Stimulated activated CD4-positive, alpha-beta T cell treated with anti-CD3 and anti-CD28 coated beads, Interleukin-2, amount 100 ng/mL, for 4 hours (primary cell): Measurements from ENCODE around the gene CD83.
"Not testable (repeated sequence)": the region's sequence is repeated elsewhere in the genome, so short reads cannot be mapped to it uniquely, and the experiment has no call there.

Source experiments
- DNase-seq: peaks from one replicate; pipeline ENCODE4 v3.0.0-alpha.2; 2020; ENCODE audit warnings: low read depth

Gene CD83

GRCh38 chr6:14149739-14150130 is 32.2 kb downstream of the CD83 start:
- DNase-seq: no peak

GRCh38 chr6:14151300-14151699 is 33.7 kb downstream of the CD83 start:
- DNase-seq: not testable (repeated sequence)

DNA sequence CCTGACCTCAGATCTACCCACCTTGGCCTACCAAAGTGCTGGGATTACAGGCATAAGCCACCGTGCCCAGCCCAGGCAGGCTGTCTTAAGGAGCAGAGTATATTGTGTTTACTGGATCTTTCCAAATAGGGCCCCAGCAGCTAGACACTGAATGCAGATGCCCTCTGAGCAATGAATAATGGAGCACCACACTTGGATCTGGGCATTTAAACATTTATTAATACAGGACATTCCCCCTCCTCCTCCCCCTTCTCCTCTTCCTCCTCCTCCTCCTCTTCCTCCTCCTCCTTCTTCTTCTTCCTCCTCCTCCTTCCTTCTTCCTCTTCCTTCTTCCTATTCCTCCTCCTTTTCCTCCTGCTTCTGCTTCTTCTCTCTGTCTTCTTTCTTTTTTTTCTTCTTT is 34.2 kb downstream of the CD83 start:
- no peak for DNase-seq

DNA sequence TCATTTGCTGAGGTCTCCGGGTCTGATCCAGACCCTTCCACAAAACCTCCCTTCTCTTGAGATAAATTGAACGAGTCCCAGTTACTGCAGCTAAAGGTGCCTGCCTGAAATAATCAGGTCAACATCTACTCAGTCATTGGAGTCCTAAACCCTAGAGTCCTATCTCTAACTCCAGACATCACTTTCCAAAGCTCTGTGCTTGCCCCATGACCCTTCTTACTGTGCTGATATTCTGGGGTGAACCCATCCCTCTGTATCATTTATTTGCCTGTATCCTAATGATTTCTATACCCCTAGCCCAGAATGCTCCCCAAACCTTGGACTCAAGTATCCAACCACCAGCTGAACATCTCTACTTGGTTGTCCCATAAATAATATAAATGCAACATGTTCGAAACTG is 35.7 kb downstream of the CD83 start:
- no peak for DNase-seq

DNA sequence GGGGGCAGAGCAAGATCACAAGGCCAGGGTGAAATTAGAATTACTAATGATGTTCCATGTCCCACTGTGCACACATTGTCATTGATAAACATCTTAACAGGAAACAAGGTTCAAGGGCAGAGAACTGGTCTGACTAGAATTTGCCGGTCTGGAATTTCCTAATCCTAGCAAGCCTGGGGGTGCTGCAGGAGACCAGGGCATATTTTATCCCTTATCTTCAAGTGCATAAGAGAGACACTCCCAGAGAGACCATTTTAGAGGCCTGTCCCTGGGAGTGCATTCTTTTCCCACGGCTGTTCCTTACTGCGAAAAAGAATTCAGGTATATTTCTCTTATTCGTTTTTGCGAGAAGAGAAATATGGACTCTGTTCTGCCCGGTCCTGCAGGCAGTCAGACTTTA is 41.5 kb downstream of the CD83 start:
- no peak for DNase-seq

DNA sequence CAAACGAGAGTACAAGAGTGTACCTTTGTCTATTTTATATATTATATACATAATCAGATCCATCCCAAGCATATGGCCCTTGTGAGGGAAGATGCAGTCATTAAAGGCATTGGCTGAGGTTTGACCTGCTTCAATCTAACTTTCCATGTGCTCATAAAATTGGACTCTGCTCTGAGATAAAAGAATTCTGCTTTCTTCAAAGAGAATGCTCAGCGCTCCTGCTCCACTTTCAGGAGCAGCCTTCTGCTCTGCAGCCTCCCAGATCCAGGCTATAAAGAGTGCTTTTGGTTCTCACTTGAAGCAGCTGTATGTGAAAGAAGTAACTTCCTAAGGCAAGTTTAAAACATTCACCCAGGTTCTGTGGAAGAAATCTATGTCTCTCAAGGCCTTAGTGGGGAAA is 45.3 kb downstream of the CD83 start:
- no peak for DNase-seq

DNA sequence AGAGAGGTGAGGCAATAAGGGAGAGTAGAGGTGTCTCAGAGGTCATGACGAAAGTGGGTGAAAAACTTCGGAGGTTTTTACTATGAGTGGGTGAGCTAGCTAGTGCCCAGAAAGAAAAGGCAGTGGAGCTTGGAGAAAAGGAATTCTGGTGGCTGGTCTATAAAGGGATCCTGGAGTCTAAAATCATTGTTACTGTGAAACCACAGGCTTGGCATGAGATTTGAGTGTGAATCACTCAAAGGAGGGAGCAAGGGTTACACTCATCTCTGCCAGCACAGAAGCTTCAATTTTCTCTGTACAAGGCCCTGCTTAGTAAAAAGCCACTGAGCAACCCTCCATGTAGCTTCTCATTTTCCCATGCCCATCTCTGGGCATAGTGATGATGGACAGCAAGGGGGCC is 47.5 kb downstream of the CD83 start:
- no peak for DNase-seq

- no peak for DNase-seq
Observed at GRCh38 chr6:14166839-14167238, 49.3 kb downstream of the CD83 start.

DNA sequence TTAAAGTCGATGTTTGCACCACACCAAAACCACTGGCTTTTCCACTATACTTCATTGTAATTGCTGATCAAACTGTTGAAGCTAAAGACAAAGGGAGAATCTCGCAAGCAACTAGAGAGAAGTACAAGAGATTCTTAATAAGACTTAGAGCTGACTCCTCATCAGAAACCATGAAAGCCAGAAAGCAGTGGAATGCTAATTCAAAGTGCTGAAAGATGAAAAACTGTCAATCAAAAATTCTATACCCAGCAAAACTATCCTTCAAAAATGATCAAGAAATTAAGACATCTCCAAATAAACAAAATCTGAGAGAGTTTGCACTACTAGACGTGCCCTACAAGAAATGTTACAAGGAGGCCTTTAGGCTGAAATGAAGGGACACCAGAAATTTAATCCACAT is 52.6 kb downstream of the CD83 start:
- no peak for DNase-seq

GRCh38 chr6:14172562-14172961 is 55.0 kb downstream of the CD83 start:
- DNase-seq: no peak

DNA sequence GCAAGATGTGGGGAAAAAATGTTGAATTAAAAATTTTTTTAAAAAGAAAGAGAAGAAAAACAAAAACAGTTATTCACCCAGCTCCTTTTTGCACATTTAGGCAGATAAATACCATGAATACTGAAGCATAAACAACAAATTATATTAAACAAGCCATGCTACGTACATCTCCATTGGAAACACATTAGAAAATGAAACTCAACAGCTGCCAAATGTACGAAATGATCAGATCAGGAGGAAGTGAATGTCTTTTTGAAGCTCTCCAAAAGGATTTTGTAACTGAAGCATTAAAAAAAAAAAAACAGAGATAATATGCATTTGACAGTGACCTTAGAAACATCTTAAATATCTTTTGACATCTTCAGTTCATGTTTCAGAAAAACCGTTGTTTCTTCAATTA is 56.7 kb downstream of the CD83 start:
- no peak for DNase-seq

- DNase-seq: no peak
Observed at GRCh38 chr6:14174996-14175395, 57.4 kb downstream of the CD83 start.

DNA sequence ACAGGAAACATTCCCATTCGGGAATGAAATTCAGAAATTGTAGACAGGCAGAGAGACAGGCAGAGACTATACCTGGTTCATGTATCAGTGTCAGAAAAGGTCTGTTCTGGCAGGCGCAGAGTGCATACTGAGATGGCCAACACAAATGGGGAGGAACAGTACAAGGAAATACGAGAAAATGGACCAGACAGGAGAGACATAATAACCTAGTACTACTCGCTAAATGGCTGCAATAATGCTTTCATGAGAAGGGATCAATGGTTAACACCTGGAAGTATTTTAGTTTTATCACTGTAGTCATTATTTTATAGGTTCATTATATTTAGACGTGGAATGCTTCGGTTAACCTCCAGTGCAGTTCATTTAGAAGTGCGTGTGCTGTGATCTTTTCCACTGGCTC is 58.9 kb downstream of the CD83 start:
- DNase-seq: no peak

GRCh38 chr6:14177413-14178082 is 60.0 kb downstream of the CD83 start:
- no peak for DNase-seq

- no peak for DNase-seq
Observed at GRCh38 chr6:14178083-14178445, 60.5 kb downstream of the CD83 start.

DNA sequence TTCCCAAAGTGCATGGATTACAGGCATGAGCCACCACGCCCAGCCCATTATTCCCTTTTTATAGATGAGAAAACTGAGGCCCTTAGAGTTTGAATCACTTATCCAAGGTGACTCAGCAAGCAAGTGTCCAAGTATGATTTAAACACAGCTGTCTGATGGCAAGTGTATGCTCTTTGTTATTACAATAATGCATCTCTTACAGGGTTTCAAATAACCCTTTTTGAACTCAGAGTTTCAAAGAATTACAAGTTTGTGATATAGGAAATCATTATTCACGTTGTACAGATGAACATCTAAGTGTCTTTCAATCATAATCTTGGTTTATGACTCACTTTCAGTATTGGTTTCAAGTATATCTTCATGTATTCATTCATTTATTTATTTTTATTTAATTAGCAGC is 63.0 kb downstream of the CD83 start:
- no peak for DNase-seq

- DNase-seq: no peak
Observed at GRCh38 chr6:14182916-14183315, 65.3 kb downstream of the CD83 start.
